Measurements from ENCODE around the gene VAV2.

DNA sequence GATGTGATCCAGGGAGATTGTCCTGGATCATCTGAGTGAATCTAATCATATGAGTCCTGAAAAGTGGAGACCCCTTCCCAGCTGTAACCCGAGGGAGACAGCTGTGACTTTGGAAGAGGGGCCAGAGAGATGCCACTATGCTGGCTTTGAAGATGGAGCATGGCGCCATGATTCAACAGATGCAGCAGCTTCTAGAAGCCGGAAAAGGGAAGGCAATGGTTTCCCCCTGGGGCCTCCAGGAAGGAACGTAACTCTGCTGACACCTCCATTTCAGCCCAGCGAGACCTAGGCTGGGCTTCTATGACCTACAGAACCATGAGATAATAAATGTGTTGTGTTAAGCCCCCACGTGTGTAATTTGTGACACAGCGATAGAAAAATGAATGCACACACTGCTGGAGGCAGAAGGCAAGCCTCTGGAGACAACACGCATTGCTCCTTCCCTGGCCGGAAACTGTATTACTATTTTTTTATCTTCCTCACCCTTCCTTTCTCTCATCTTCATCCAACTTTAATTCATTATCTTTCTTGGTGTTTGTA lies 237.4 kb downstream of the VAV2 start:
- TF ChIP-seq POLR2A (IDR thresholded peaks at IDR 0.05), result no peak
- TF ChIP-seq, protein P1, sequence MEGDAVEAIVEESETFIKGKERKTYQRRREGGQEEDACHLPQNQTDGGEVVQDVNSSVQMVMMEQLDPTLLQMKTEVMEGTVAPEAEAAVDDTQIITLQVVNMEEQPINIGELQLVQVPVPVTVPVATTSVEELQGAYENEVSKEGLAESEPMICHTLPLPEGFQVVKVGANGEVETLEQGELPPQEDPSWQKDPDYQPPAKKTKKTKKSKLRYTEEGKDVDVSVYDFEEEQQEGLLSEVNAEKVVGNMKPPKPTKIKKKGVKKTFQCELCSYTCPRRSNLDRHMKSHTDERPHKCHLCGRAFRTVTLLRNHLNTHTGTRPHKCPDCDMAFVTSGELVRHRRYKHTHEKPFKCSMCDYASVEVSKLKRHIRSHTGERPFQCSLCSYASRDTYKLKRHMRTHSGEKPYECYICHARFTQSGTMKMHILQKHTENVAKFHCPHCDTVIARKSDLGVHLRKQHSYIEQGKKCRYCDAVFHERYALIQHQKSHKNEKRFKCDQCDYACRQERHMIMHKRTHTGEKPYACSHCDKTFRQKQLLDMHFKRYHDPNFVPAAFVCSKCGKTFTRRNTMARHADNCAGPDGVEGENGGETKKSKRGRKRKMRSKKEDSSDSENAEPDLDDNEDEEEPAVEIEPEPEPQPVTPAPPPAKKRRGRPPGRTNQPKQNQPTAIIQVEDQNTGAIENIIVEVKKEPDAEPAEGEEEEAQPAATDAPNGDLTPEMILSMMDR (IDR thresholded peaks at IDR 0.05), result no peak

Measured in uterus (tissue), 2 donors.